AG10803 (cell line): ENCODE results near the gene ZCCHC9.

Experiments used
- DNase-seq: peaks from one replicate; pipeline ENCODE4 v3.0.0; 2010; ENCODE audit warnings: low read depth
- H3K4me3 ChIP-seq: 2 replicates; pipeline ENCODE4 v1.5.1; 2011; ENCODE audit warnings: mild to moderate bottlenecking, low read length, control low read depth
- CTCF ChIP-seq: conservative IDR thresholded peaks from 2 replicates; pipeline ENCODE4 v1.5.1; 2011; ENCODE audit warnings: mild to moderate bottlenecking, low read length, control low read depth, inconsistent platforms

Gene ZCCHC9

GRCh38 chr5:81344736-81345135 is 43.3 kb downstream of the ZCCHC9 start:
- DNase-seq = no peak
- TF ChIP-seq CTCF = no peak
- no peak overlapping the region for H3K4me3 ChIP-seq

GRCh38 chr5:81345411-81346003 is 44.1 kb downstream of the ZCCHC9 start:
- no peak for DNase-seq
- H3K4me3 ChIP-seq = no peak overlapping the region
- no peak for TF ChIP-seq CTCF

- TF ChIP-seq CTCF = no peak
- no peak overlapping the region for H3K4me3 ChIP-seq
- no peak for DNase-seq
Measured at GRCh38 chr5:81349161-81349560, 47.8 kb downstream of the ZCCHC9 start.

GRCh38 chr5:81350507-81350906 is 49.1 kb downstream of the ZCCHC9 start:
- no peak overlapping the region for H3K4me3 ChIP-seq
- TF ChIP-seq CTCF = no peak
- DNase-seq = no peak

GRCh38 chr5:81353189-81353588 is 51.8 kb downstream of the ZCCHC9 start:
- TF ChIP-seq CTCF = no peak
- DNase-seq = no peak

GRCh38 chr5:81354093-81354492 is 52.7 kb downstream of the ZCCHC9 start:
- no peak for TF ChIP-seq CTCF
- no peak overlapping the region for H3K4me3 ChIP-seq
- no peak for DNase-seq

More at GRCh38 chr5:81353189-81353588, 51.8 kb downstream of the ZCCHC9 start:
- no peak overlapping the region for H3K4me3 ChIP-seq
